ENCODE measurements around the gene ATP5ME. TPM values are rescaled to one million over a fixed set of nuclear protein-coding genes. Genes with fewer than 3 reads are reported as not detected.

ATP5ME gene
- total RNA-seq, 2 experiments from 2014 or later, result 359 to 388 TPM

GRCh38 chr4:702618-703048 lies 28.6 kb upstream of the ATP5ME start:
- no peaks in the 10 kb centered on the region for H4K20me1 ChIP-seq (ENCODE audit: insufficient read depth, low read length)
- no peak overlapping the region for H3K27ac ChIP-seq (ENCODE audit: low read depth, low read length, poor library complexity, severe bottlenecking)
- H2AFZ ChIP-seq (ENCODE audit: low read length), result no peak overlapping the region
- H3K4me1 ChIP-seq (ENCODE audit: insufficient read depth, low read length, poor library complexity, severe bottlenecking), result peaks cover 29% of the 10 kb centered on the region
- no peak overlapping the region for H3K4me2 ChIP-seq (ENCODE audit: low read length)
- TF ChIP-seq EZH2phosphoT487 (IDR thresholded peaks at IDR 0.05; ENCODE audit: borderline replicate concordance, low read depth, low read length), result no peak
- TF ChIP-seq, protein P1, sequence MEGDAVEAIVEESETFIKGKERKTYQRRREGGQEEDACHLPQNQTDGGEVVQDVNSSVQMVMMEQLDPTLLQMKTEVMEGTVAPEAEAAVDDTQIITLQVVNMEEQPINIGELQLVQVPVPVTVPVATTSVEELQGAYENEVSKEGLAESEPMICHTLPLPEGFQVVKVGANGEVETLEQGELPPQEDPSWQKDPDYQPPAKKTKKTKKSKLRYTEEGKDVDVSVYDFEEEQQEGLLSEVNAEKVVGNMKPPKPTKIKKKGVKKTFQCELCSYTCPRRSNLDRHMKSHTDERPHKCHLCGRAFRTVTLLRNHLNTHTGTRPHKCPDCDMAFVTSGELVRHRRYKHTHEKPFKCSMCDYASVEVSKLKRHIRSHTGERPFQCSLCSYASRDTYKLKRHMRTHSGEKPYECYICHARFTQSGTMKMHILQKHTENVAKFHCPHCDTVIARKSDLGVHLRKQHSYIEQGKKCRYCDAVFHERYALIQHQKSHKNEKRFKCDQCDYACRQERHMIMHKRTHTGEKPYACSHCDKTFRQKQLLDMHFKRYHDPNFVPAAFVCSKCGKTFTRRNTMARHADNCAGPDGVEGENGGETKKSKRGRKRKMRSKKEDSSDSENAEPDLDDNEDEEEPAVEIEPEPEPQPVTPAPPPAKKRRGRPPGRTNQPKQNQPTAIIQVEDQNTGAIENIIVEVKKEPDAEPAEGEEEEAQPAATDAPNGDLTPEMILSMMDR (conservative IDR thresholded peaks at IDR 0.05; ENCODE audit: low read length), result no peak
- no peak overlapping the region for H3K4me3 ChIP-seq (ENCODE audit: low read depth, low read length, poor library complexity, severe bottlenecking)
- intact Hi-C loops (cut with micrococcal nuclease; ENCODE audit: unreplicated experiment), result no loop called here
- BruUV-seq (replicated peaks), result no TSS peak
- peaks cover 14% of the 10 kb centered on the region; the same call in 1 of the 2 replicates for H3K79me2 ChIP-seq (ENCODE audit: insufficient read depth, low read depth, low read length)
- H3K9me2 ChIP-seq (ENCODE audit: insufficient read depth, low read length), result no peaks in the 10 kb centered on the region
- no peak for DNase-seq (ENCODE audit: low spot score)
- POLR2A ChIA-PET, result interaction anchor here (0.6 to 0.7 kb wide), 2 partner anchors 80 to 881 kb away, joined by 3 to 4 read pairs; no protein-coding TSS in a partner anchor
- CTCF ChIA-PET (ENCODE audit: unreplicated experiment), result no interaction called here
- H3K36me3 ChIP-seq (ENCODE audit: insufficient read depth, low read length), result no peaks in the 10 kb centered on the region
- no peaks in the 10 kb centered on the region for H3K9me3 ChIP-seq (ENCODE audit: low read length)

DNA sequence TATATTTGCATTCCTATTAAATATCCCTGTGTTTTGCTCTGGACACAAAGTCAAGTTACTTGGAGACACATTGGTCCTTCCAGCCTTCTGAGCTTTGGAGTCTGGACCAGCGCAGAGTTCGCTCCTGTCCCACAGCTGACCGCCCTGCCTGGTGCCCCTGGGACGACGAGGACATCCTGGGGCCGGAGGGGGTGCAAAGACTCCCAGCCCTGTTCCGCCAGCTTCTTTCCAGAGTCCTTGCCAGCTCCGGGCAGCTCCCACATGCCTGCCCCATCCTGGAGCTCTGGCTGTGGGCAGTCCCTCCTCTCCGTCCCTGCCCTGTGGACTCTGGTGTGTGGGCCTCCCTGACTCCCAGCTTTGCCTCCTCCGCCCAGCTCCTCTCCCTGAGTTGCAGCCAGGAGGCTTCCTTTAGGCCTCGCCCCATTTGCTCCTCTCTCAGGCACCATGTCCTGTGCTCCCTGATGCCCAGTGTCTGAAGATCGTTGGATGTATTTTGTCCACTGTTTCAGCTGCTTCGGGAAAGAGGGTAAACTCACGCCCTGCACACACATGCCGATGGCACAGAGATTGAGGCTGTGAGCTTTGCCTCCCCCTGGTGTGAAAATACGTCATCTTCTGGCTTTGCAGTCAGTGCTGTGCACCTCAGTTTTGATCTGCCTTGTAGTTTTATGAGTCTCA lies 26.6 kb upstream of the ATP5ME start:
- Histone ChIP-seq H3K79me2 (ENCODE audit: insufficient read depth, low read depth, low read length) (no peaks in the 10 kb centered on the region; the same call in 1 of the 2 replicates), H3K9me3 (ENCODE audit: low read length) (no peaks in the 10 kb centered on the region), H3K27ac (ENCODE audit: low read depth, low read length, poor library complexity, severe bottlenecking) (no peak overlapping the region), H3K4me1 (ENCODE audit: insufficient read depth, low read length, poor library complexity, severe bottlenecking) (peaks cover 22% of the 10 kb centered on the region), H4K20me1 (ENCODE audit: insufficient read depth, low read length) (no peaks in the 10 kb centered on the region), H3K4me3 (ENCODE audit: low read depth, low read length, poor library complexity, severe bottlenecking) (no peak overlapping the region), H3K9me2 (ENCODE audit: insufficient read depth, low read length) (no peaks in the 10 kb centered on the region), H3K4me2 (ENCODE audit: low read length) (0 out of 2 replicates have a peak overlapping the region, but pooled peaks have one; percentile 49), H3K36me3 (ENCODE audit: insufficient read depth, low read length) (no peaks in the 10 kb centered on the region), H2AFZ (ENCODE audit: low read length) (no peak overlapping the region)
- CTCF ChIA-PET (ENCODE audit: unreplicated experiment), result no interaction called here
- peak; percentile 35 for DNase-seq (ENCODE audit: low spot score)
- intact Hi-C loops (cut with micrococcal nuclease; ENCODE audit: unreplicated experiment), result no loop called here
- TF ChIP-seq, protein P1 (conservative IDR thresholded peaks at IDR 0.05; ENCODE audit: low read length), result peak; percentile 36; the same call in 1 of the 2 replicates
- TF ChIP-seq EZH2phosphoT487 (IDR thresholded peaks at IDR 0.05; ENCODE audit: borderline replicate concordance, low read depth, low read length), result no peak
- BruUV-seq (replicated peaks), result no TSS peak
- POLR2A ChIA-PET, result interaction anchor here (1.2 kb wide), 1 partner anchor 227 kb away, joined by 3 read pairs; no protein-coding TSS in a partner anchor
